Parathyroid adenoma (tissue), 2 donors: ENCODE data around the gene METTL18.
"Not testable (repeated sequence)": the region's sequence is repeated elsewhere in the genome, so short reads cannot be mapped to it uniquely, and the experiment has no call there.

Experiments used
- H2AFZ ChIP-seq: fragments of 300-600 bp; sonication (generic); one replicate; pipeline ENCODE4 v1.7.0; 2017; ENCODE audit warnings: antibody characterized with exemption, mild to moderate bottlenecking
- H3K27ac ChIP-seq: fragments of 300-600 bp; sonication (generic); one replicate; pipeline ENCODE4 v1.7.0; 2017
- H3K27me3 ChIP-seq: fragments of 300-600 bp; sonication (generic); one replicate; pipeline ENCODE4 v1.7.0; 2017; ENCODE audit warnings: low read length; ENCODE audit not compliant: control insufficient read depth, insufficient read depth
- H3K36me3 ChIP-seq: fragments of 300-600 bp; sonication (generic); one replicate; pipeline ENCODE4 v1.7.0; 2017; ENCODE audit warnings: low read length; ENCODE audit not compliant: control insufficient read depth, insufficient read depth
- H3K4me1 ChIP-seq: fragments of 300-600 bp; sonication (generic); one replicate; pipeline ENCODE4 v1.7.0; 2017; ENCODE audit warnings: control low read depth
- H3K4me2 ChIP-seq: fragments of 300-600 bp; sonication (generic); one replicate; pipeline ENCODE4 v1.7.0; 2017; ENCODE audit warnings: low read length
- H3K4me3 ChIP-seq: fragments of 300-600 bp; sonication (generic); one replicate; pipeline ENCODE4 v1.7.0; 2017; ENCODE audit warnings: low read depth, low read length
- H3K79me2 ChIP-seq: fragments of 300-600 bp; sonication (generic); one replicate; pipeline ENCODE4 v1.7.0; 2017; ENCODE audit warnings: control low read depth
- H3K9ac ChIP-seq: fragments of 300-600 bp; sonication (generic); one replicate; pipeline ENCODE4 v1.7.0; 2017; ENCODE audit warnings: mild to moderate bottlenecking
- H3K9me3 ChIP-seq: fragments of 300-600 bp; sonication (generic); one replicate; pipeline ENCODE4 v1.7.0; 2017; ENCODE audit warnings: low read length; ENCODE audit not compliant: control insufficient read depth
- CTCF ChIP-seq: fragments of 300-600 bp; sonication (generic); IDR thresholded peaks from one replicate; pipeline ENCODE4 v1.7.0; 2017; ENCODE audit warnings: antibody characterized with exemption, mild to moderate bottlenecking
- donor health status: primary hyperparathyroidism.

Gene METTL18

GRCh38 chr1:169816617-169817016 is 21.9 kb upstream of the METTL18 start:
- Histone ChIP-seq H3K9ac (no peak overlapping the region), H3K4me3 (no peak overlapping the region), H2AFZ (no peak overlapping the region), H3K4me1 (no peaks in the 10 kb centered on the region), H3K36me3 (no peaks in the 10 kb centered on the region), H3K79me2 (no peaks in the 10 kb centered on the region), H3K27me3 (no peaks in the 10 kb centered on the region), H3K9me3 (no peaks in the 10 kb centered on the region), H3K27ac (no peak overlapping the region), H3K4me2 (no peak overlapping the region)
- TF ChIP-seq CTCF: no peak

GRCh38 chr1:169814265-169814664 is 19.6 kb upstream of the METTL18 start:
- Histone ChIP-seq H3K27me3 (no peaks in the 10 kb centered on the region), H3K4me1 (peaks cover 1% of the 10 kb centered on the region), H3K27ac (no peak overlapping the region), H3K79me2 (no peaks in the 10 kb centered on the region), H3K36me3 (no peaks in the 10 kb centered on the region), H3K9ac (no peak overlapping the region), H3K9me3 (no peaks in the 10 kb centered on the region), H3K4me3 (no peak overlapping the region), H2AFZ (no peak overlapping the region), H3K4me2 (no peak overlapping the region)
- no peak for TF ChIP-seq CTCF

- peaks cover 3% of the 10 kb centered on the region for H3K4me1 ChIP-seq
- no peak overlapping the region for H3K27ac ChIP-seq
- no peaks in the 10 kb centered on the region for H3K27me3 ChIP-seq
- no peak for TF ChIP-seq CTCF
- no peak overlapping the region for H3K4me2 ChIP-seq
- no peaks in the 10 kb centered on the region for H3K79me2 ChIP-seq
- H3K9ac ChIP-seq: no peak overlapping the region
- no peaks in the 10 kb centered on the region for H3K9me3 ChIP-seq
- no peak overlapping the region for H2AFZ ChIP-seq
- H3K4me3 ChIP-seq: no peak overlapping the region
- no peaks in the 10 kb centered on the region for H3K36me3 ChIP-seq
These were observed 17.4 kb upstream of the METTL18 start for GRCh38 chr1:169812131-169812530.

DNA sequence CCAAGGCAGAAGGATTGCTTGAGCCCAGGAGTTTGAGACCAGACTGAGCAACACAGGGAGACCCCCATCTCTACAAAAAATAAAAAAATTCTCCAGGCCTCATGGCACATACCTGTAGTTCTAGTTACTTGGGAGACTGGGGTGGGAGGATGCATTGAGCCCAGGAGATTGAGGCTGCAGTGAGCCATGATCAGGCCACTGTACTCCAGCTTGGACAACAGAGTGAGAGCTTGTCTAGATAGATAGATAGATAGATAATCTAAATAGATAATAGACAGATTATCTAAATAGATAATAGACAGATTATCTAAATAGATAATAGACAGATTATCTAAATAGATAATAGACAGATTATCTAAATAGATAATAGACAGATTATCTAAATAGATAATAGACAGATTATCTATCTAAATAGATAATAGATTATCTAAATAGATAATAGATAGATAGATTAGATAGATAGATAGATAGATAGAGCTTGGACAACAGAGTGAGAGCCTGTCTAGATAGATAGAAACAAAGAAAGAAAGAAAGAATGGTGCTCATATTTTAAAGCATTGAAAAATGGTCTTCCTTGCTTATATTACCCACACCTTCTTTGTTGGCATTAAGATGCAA is 16.8 kb upstream of the METTL18 start:
- H3K79me2 ChIP-seq, H3K4me1 ChIP-seq, H2AFZ ChIP-seq, H3K4me2 ChIP-seq, H3K4me3 ChIP-seq, H3K9ac ChIP-seq, H3K27ac ChIP-seq, H3K36me3 ChIP-seq, H3K9me3 ChIP-seq, H3K27me3 ChIP-seq: not testable (repeated sequence)

DNA sequence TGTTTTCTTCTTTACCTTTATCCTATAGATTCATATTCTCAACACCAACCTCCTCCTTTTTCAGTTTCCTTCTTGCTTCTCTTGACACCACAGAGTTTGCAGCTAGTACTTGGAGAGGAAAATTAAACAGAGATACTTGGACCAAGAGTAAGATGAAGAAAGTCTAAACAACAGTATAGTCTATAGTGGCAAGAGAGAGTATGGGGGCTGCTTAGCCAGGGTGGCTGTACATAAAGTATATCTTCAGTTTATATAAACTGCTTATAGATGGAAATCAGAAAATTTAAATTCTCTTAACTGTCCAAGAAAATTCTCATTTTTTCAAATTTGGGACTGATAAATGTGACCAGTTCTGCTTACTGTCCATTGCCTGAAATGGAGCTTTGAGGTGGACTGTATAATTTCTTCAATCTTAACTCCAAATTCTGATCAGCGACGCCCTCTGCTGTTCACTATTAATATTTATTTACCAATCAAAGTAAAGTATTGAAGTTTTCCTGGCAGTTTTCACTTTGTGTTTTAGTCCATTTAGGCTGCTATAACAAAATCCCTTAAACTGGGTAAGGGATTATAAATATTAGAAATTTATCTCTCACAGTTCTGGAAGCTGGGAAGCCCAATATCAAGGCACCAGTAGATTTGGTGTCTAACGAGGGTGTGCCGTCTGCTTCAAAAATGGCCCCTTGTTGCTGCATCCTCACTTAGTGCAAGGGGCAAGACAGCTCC is 14.8 kb upstream of the METTL18 start:
- TF ChIP-seq CTCF: peak; percentile 45
- Histone ChIP-seq H3K79me2 (no peaks in the 10 kb centered on the region), H3K4me3 (no peak overlapping the region), H3K9ac (no peak overlapping the region), H3K4me1 (peaks cover 3% of the 10 kb centered on the region), H3K27me3 (no peaks in the 10 kb centered on the region), H3K27ac (no peak overlapping the region), H3K9me3 (no peaks in the 10 kb centered on the region), H2AFZ (no peak overlapping the region), H3K4me2 (no peak overlapping the region), H3K36me3 (no peaks in the 10 kb centered on the region)
